GM13977 (cell line): ENCODE results near the gene SMARCAL1.
"Not testable (repeated sequence)": the region's sequence is repeated elsewhere in the genome, so short reads cannot be mapped to it uniquely, and the experiment has no call there.

Source experiments
- DNase-seq: peaks from one replicate; pipeline ENCODE4 v3.0.0; 2012; ENCODE audit warnings: low spot score
- CTCF ChIP-seq: IDR thresholded peaks from 2 replicates; pipeline ENCODE4 v1.5.1; 2012; ENCODE audit warnings: mild to moderate bottlenecking, control low read depth; ENCODE audit not compliant: insufficient read depth; ENCODE audit errors: extremely low read depth, missing control alignments
- in situ Hi-C: fragments of 300-500 bp; cut with MboI; formaldehyde crosslinking; loops from one replicate; pipeline ENCODE4 v1.12.0; 2022; ENCODE audit warnings: low sequenced_read_pairs, low pct_unique_long_range_greater_than_20kb, mixed read lengths, inconsistent platforms; ENCODE audit not compliant: unreplicated experiment

The SMARCAL1 gene

GRCh38 chr2:216370961-216371712, 41.1 kb upstream of the SMARCAL1 start:
- no peak for TF ChIP-seq CTCF
- in situ Hi-C loops, result no loop called here
- DNase-seq, result no peak

GRCh38 chr2:216371721-216372702, 40.3 kb upstream of the SMARCAL1 start, which contains the start of gene MARCHF4:
TSS of gene MARCHF4 (minus strand) at chr2:216372483. CDS start at chr2:216370260, 2,223 bp downstream.
- no peak for TF ChIP-seq CTCF
- peak; percentile 70 for DNase-seq

GRCh38 chr2:216372761-216373291, 39.5 kb upstream of the SMARCAL1 start:
- no peak for DNase-seq
- in situ Hi-C loops, result no loop called here
- TF ChIP-seq CTCF, result no peak

More at GRCh38 chr2:216371721-216372702, 40.3 kb upstream of the SMARCAL1 start, which contains the start of gene MARCHF4:
- in situ Hi-C loops, result no loop called here

- no peak for TF ChIP-seq CTCF
- in situ Hi-C loops, result no loop called here
- DNase-seq, result no peak
Observed at GRCh38 chr2:216373896-216374295, 38.4 kb upstream of the SMARCAL1 start.

GRCh38 chr2:216375286-216375685, 37.0 kb upstream of the SMARCAL1 start:
- DNase-seq, result no peak
- TF ChIP-seq CTCF, result no peak
- in situ Hi-C loops, result no loop called here

GRCh38 chr2:216379977-216380376, 32.3 kb upstream of the SMARCAL1 start:
- in situ Hi-C loops, result no loop called here
- TF ChIP-seq CTCF, result no peak
- DNase-seq, result no peak

GRCh38 chr2:216384409-216384808, 27.9 kb upstream of the SMARCAL1 start:
- in situ Hi-C loops, DNase-seq: not testable (repeated sequence)
